Neural cell (in vitro differentiated cells): ENCODE data around the gene AP3S1. TPM values are rescaled to one million over a fixed set of nuclear protein-coding genes. Genes with fewer than 3 reads are reported as not detected.

Experiments used
- H2AFZ ChIP-seq: fragments of 200-600, 300-800 bp; sonication (generic), shearing (Covaris generic); 2 replicates; pipeline ENCODE4 v1.6.0; 2014; ENCODE audit warnings: low read depth, mild to moderate bottlenecking, antibody characterized with exemption, low read length, moderate library complexity
- H3F3A ChIP-seq: fragments of 200-600 bp; shearing (Covaris generic); 2 replicates; pipeline ENCODE4 v1.6.1; 2016; ENCODE audit warnings: mild to moderate bottlenecking, moderate library complexity, mixed read lengths, antibody characterized with exemption, low read length; ENCODE audit not compliant: insufficient read depth, poor library complexity, severe bottlenecking
- H3K27ac ChIP-seq: fragments of 200-600, 300-800 bp; sonication (generic), shearing (Covaris generic); 2 replicates; pipeline ENCODE4 v1.5.1; 2014; ENCODE audit warnings: mild to moderate bottlenecking, low read length, moderate library complexity
- H3K27me3 ChIP-seq: fragments of 300-800, 200-600 bp; sonication (generic), shearing (Covaris generic); 2 replicates; pipeline ENCODE4 v1.6.0; 2014; ENCODE audit warnings: mild to moderate bottlenecking, low read depth, low read length, moderate library complexity; ENCODE audit not compliant: insufficient read depth
- H3K36me3 ChIP-seq: fragments of 300-800, 200-600 bp; sonication (generic), shearing (Covaris generic); 2 replicates; pipeline ENCODE4 v1.5.1; 2014; ENCODE audit warnings: mild to moderate bottlenecking, antibody characterized with exemption, low read length, moderate library complexity; ENCODE audit not compliant: insufficient read depth
- H3K4me2 ChIP-seq: fragments of 300-800, 200-600 bp; sonication (generic), shearing (Covaris generic); 2 replicates; pipeline ENCODE4 v1.6.0; 2014; ENCODE audit warnings: mild to moderate bottlenecking, low read length
- H3K4me3 ChIP-seq: fragments of 300-800, 200-600 bp; sonication (generic), shearing (Covaris generic); 2 replicates; pipeline ENCODE4 v1.5.1; 2014; ENCODE audit warnings: mild to moderate bottlenecking, low read length, moderate library complexity
- H3K79me2 ChIP-seq: fragments of 200-600 bp; shearing (Covaris generic); replicated peaks from 2 replicates; pipeline ENCODE4 v1.6.0; 2014; ENCODE audit warnings: mild to moderate bottlenecking, low read length, moderate library complexity; ENCODE audit not compliant: insufficient read depth
- H3K9ac ChIP-seq: fragments of 300-800, 200-600 bp; sonication (generic), shearing (Covaris generic); 2 replicates; pipeline ENCODE4 v1.6.1; 2016; ENCODE audit warnings: mild to moderate bottlenecking, low read length, mixed read lengths
- H3K9me2 ChIP-seq: fragments of 200-600 bp; shearing (Covaris generic); 2 replicates; pipeline ENCODE4 v1.6.1; 2016; ENCODE audit warnings: mild to moderate bottlenecking, low read length, mixed read lengths; ENCODE audit not compliant: insufficient read depth
- H3K9me3 ChIP-seq: fragments of 200-600, 300-800 bp; sonication (generic), shearing (Covaris generic); 2 replicates; pipeline ENCODE4 v1.6.1; 2016; ENCODE audit warnings: mild to moderate bottlenecking, mixed run types, low read length, moderate library complexity, mixed read lengths
- H4K20me1 ChIP-seq: fragments of 200-600 bp; shearing (Covaris generic); 2 replicates; pipeline ENCODE4 v1.6.1; 2016; ENCODE audit warnings: mild to moderate bottlenecking, mixed run types; ENCODE audit not compliant: insufficient read depth
- EP300 ChIP-seq: fragments of 450-650 bp; conservative IDR thresholded peaks from 2 replicates; pipeline ENCODE4 v1.6.1; 2014; ENCODE audit warnings: antibody characterized with exemption, mild to moderate bottlenecking, moderate library complexity; ENCODE audit not compliant: poor library complexity, severe bottlenecking
- EZH2 ChIP-seq: fragments of 200-600, 300-800 bp; shearing (Covaris generic), sonication (generic); IDR thresholded peaks from 2 replicates; pipeline ENCODE4 v1.6.1; 2014; ENCODE audit warnings: antibody characterized with exemption, low read length, borderline replicate concordance, mild to moderate bottlenecking; ENCODE audit not compliant: insufficient read depth, poor library complexity, severe bottlenecking
- MXI1 ChIP-seq: fragments of 450-650 bp; conservative IDR thresholded peaks from 2 replicates; pipeline ENCODE4 v1.6.1; 2014; ENCODE audit warnings: antibody characterized with exemption, mild to moderate bottlenecking; ENCODE audit not compliant: poor library complexity, severe bottlenecking
- POLR2AphosphoS5 ChIP-seq: IDR thresholded peaks from 2 replicates; pipeline ENCODE4 v1.6.1; 2012
- RAD21 ChIP-seq: fragments of 450-650 bp; conservative IDR thresholded peaks from 2 replicates; pipeline ENCODE4 v1.6.1; 2014; ENCODE audit warnings: antibody characterized with exemption, mild to moderate bottlenecking, moderate library complexity
- SMC3 ChIP-seq: fragments of 450-650 bp; conservative IDR thresholded peaks from 2 replicates; pipeline ENCODE4 v1.6.1; 2014; ENCODE audit warnings: antibody characterized with exemption, mild to moderate bottlenecking, moderate library complexity; ENCODE audit not compliant: poor library complexity
- TAF1 ChIP-seq: IDR thresholded peaks from 2 replicates; pipeline ENCODE4 v1.6.1; 2012; ENCODE audit warnings: low read depth
- polyA plus RNA-seq: library from polyadenylated mRNA; depleted of rRNA; stranded (reverse); fragments of >200 nt; gene quantifications from 2 replicates; pipeline ENCODE4 v1.2.3, GENCODE V29; 2014
- TF ChIP-seq, protein P1 (sequence below): IDR thresholded peaks from 2 replicates; pipeline ENCODE4 v1.6.1; 2012; ENCODE audit warnings: borderline replicate concordance
- TF ChIP-seq, protein P2 (sequence below): fragments of 450-650 bp; IDR thresholded peaks from 2 replicates; pipeline ENCODE4 v1.5.1; 2014; ENCODE audit warnings: antibody characterized with exemption, mild to moderate bottlenecking, moderate library complexity; ENCODE audit not compliant: poor library complexity, severe bottlenecking

AP3S1 gene
- polyA plus RNA-seq, 1 donor from 2014 or later, result 207 TPM

DNA sequence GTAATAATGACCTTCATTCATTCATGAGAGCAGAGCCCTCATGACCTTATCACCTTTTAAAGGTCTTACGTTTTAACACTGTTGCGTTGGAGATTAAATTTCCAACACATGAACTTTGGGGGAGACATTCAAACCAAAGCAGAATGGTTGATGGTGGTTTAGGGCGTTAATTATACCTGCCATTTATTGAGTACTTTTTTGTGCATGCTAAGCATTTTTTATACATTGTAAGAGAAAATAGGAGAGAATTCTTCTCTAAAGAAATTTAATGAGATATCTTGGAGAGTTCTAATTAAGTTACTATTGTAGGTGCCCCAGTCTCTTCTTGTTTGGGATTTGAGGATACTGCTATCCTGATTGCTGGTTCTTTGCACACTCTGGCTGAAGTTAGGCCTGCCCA is 12.4 kb downstream of the AP3S1 start:
- Histone ChIP-seq H3K9ac (no peak overlapping the region), H3K36me3 (no peaks in the 10 kb centered on the region), H4K20me1 (no peaks in the 10 kb centered on the region), H3K9me2 (no peaks in the 10 kb centered on the region), H3K27ac (no peak overlapping the region), H3K4me2 (no peak overlapping the region), H3K9me3 (peaks cover 3% of the 10 kb centered on the region), H3K79me2 (peaks cover 60% of the 10 kb centered on the region), H3K4me3 (no peak overlapping the region), H3K27me3 (no peaks in the 10 kb centered on the region), H3F3A (no peaks in the 10 kb centered on the region), H2AFZ (no peak overlapping the region)
- TF ChIP-seq RAD21 (no peak), EZH2 (no peak), POLR2AphosphoS5 (no peak), EP300 (no peak), SMC3 (no peak), MXI1 (no peak), TAF1 (no peak)
- TF ChIP-seq, protein P1, sequence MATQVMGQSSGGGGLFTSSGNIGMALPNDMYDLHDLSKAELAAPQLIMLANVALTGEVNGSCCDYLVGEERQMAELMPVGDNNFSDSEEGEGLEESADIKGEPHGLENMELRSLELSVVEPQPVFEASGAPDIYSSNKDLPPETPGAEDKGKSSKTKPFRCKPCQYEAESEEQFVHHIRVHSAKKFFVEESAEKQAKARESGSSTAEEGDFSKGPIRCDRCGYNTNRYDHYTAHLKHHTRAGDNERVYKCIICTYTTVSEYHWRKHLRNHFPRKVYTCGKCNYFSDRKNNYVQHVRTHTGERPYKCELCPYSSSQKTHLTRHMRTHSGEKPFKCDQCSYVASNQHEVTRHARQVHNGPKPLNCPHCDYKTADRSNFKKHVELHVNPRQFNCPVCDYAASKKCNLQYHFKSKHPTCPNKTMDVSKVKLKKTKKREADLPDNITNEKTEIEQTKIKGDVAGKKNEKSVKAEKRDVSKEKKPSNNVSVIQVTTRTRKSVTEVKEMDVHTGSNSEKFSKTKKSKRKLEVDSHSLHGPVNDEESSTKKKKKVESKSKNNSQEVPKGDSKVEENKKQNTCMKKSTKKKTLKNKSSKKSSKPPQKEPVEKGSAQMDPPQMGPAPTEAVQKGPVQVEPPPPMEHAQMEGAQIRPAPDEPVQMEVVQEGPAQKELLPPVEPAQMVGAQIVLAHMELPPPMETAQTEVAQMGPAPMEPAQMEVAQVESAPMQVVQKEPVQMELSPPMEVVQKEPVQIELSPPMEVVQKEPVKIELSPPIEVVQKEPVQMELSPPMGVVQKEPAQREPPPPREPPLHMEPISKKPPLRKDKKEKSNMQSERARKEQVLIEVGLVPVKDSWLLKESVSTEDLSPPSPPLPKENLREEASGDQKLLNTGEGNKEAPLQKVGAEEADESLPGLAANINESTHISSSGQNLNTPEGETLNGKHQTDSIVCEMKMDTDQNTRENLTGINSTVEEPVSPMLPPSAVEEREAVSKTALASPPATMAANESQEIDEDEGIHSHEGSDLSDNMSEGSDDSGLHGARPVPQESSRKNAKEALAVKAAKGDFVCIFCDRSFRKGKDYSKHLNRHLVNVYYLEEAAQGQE, result no peak
- TF ChIP-seq, protein P2, sequence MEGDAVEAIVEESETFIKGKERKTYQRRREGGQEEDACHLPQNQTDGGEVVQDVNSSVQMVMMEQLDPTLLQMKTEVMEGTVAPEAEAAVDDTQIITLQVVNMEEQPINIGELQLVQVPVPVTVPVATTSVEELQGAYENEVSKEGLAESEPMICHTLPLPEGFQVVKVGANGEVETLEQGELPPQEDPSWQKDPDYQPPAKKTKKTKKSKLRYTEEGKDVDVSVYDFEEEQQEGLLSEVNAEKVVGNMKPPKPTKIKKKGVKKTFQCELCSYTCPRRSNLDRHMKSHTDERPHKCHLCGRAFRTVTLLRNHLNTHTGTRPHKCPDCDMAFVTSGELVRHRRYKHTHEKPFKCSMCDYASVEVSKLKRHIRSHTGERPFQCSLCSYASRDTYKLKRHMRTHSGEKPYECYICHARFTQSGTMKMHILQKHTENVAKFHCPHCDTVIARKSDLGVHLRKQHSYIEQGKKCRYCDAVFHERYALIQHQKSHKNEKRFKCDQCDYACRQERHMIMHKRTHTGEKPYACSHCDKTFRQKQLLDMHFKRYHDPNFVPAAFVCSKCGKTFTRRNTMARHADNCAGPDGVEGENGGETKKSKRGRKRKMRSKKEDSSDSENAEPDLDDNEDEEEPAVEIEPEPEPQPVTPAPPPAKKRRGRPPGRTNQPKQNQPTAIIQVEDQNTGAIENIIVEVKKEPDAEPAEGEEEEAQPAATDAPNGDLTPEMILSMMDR, result no peak

DNA sequence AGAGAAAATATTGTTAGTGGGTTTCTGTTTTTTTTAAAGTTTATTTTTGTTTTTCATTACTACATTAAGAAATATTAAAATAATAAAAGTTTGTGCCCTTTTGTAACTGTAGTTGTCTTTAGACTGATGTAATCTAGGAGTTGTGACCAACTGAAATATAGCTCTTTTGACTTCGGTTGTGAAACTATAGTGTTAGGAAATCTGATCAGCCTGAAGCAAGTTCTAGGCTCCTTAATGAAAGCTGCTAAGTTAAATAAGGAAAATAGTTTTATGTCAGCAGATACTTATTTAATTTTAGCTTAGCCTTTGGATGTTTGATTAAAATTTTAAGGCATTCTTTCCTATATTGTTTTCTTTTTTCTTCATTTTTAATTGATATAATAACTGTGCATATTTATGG is 14.2 kb downstream of the AP3S1 start:
- no peaks in the 10 kb centered on the region for H4K20me1 ChIP-seq
- no peak overlapping the region for H3K4me2 ChIP-seq
- peaks cover 60% of the 10 kb centered on the region for H3K79me2 ChIP-seq
- no peak overlapping the region for H3K27ac ChIP-seq
- H3K36me3 ChIP-seq, result no peaks in the 10 kb centered on the region
- H2AFZ ChIP-seq, result no peak overlapping the region
- H3F3A ChIP-seq, result no peaks in the 10 kb centered on the region
- no peaks in the 10 kb centered on the region for H3K27me3 ChIP-seq
- H3K9me3 ChIP-seq, result peaks cover 3% of the 10 kb centered on the region
- H3K9me2 ChIP-seq, result no peaks in the 10 kb centered on the region
- H3K4me3 ChIP-seq, result no peak overlapping the region
- H3K9ac ChIP-seq, result no peak overlapping the region
- TF ChIP-seq TAF1, result no peak
- no peak for TF ChIP-seq EZH2
- TF ChIP-seq RAD21, result no peak
- TF ChIP-seq POLR2AphosphoS5, result no peak
- TF ChIP-seq, protein P2, result no peak
- TF ChIP-seq, protein P1, result no peak
- TF ChIP-seq EP300, result no peak
- TF ChIP-seq SMC3, result no peak
